Naive thymus-derived CD4-positive, alpha-beta T cell (primary cell): ENCODE data around the gene KCNJ12. TPM values are rescaled to one million over a fixed set of nuclear protein-coding genes. Genes with fewer than 3 reads are reported as not detected.
"Not testable (repeated sequence)": the region's sequence is repeated elsewhere in the genome, so short reads cannot be mapped to it uniquely, and the experiment has no call there.

ENCODE experiments used
- ATAC-seq: fragments of 150-1000 bp; cut with Tn5 transposase; 2 replicates; pipeline ENCODE4 v1.10.0; 2021; ENCODE audit warnings: mild to moderate bottlenecking, moderate library complexity
- CTCF ChIA-PET: fragments of 350-600 bp; sonication (Branson Sonifier 250); formaldehyde crosslinking; loops from one replicate; lab custom pipeline; 2021; ENCODE audit warnings: antibody characterized with exemption; lab: Charles Lee
- POLR2A ChIA-PET: fragments of 350-600 bp; sonication (Branson Sonifier 250); formaldehyde crosslinking; loops from one replicate; lab custom pipeline; 2021; ENCODE audit warnings: antibody characterized with exemption, inconsistent platforms; lab: Charles Lee
- DNase-seq, 9 donors: peaks; one replicate each; pipeline versions ENCODE4 v3.0.0 to v3.0.0-alpha.2; 2020 to 2022; ENCODE audit warnings: mixed read lengths in 1 of 9
- H3K27ac ChIP-seq: one replicate; pipeline ENCODE4 v1.7.0; 2013; ENCODE audit warnings: mild to moderate bottlenecking, low read depth, low read length, moderate library complexity
- H3K27me3 ChIP-seq, 2 donors: one replicate each; pipeline ENCODE4 v1.7.0; 2013; ENCODE audit warnings: low read length in 2 of 2, mild to moderate bottlenecking in 2 of 2, moderate library complexity in 2 of 2; ENCODE audit not compliant: control insufficient read depth in 2 of 2, insufficient read depth in 2 of 2
- H3K36me3 ChIP-seq, 3 experiments: 1 replicate in 2 of 3; 2 replicates in 1 of 3; pipeline ENCODE4 v1.7.0; 2013; ENCODE audit warnings: low read length in 3 of 3, mild to moderate bottlenecking in 3 of 3, moderate library complexity in 1 of 3; ENCODE audit not compliant: insufficient read depth in 3 of 3, control insufficient read depth in 2 of 3
- H3K4me1 ChIP-seq, 2 donors: one replicate each; pipeline ENCODE4 v1.7.0; 2013; ENCODE audit warnings: low read length in 2 of 2, mild to moderate bottlenecking in 2 of 2, moderate library complexity in 1 of 2; ENCODE audit not compliant: control insufficient read depth in 2 of 2, insufficient read depth in 2 of 2
- H3K4me3 ChIP-seq: 2 replicates; pipeline ENCODE4 v1.7.0; 2013; ENCODE audit warnings: mild to moderate bottlenecking, low read length
- H3K9me3 ChIP-seq, 3 experiments: 1 replicate in 2 of 3; 2 replicates in 1 of 3; pipeline ENCODE4 v1.7.0; 2013; ENCODE audit warnings: low read length in 3 of 3; ENCODE audit not compliant: control insufficient read depth in 2 of 3
- H3K27ac Mint-ChIP-seq, 9 donors: one replicate each; pipeline ENCODE4 v1.8.0; 2020 to 2022; ENCODE audit warnings: mixed read lengths in 9 of 9, mild to moderate bottlenecking in 8 of 9, moderate library complexity in 5 of 9, inconsistent platforms in 2 of 9
- H3K27me3 Mint-ChIP-seq, 5 donors: one replicate each; pipeline ENCODE4 v1.8.0; 2021 to 2022; ENCODE audit warnings: mixed read lengths in 5 of 5, mild to moderate bottlenecking in 1 of 5
- H3K36me3 Mint-ChIP-seq, 5 donors: one replicate each; pipeline ENCODE4 v1.8.0; 2020 to 2022; ENCODE audit warnings: mixed read lengths in 5 of 5, mild to moderate bottlenecking in 3 of 5, inconsistent platforms in 1 of 5
- H3K4me1 Mint-ChIP-seq, 7 donors: one replicate each; pipeline ENCODE4 v1.8.0; 2020 to 2022; ENCODE audit warnings: mixed read lengths in 7 of 7, mild to moderate bottlenecking in 3 of 7, inconsistent platforms in 1 of 7
- H3K4me3 Mint-ChIP-seq, 10 donors: one replicate each; pipeline ENCODE4 v1.8.0; 2020 to 2022; ENCODE audit warnings: mild to moderate bottlenecking in 10 of 10, mixed read lengths in 10 of 10, moderate library complexity in 6 of 10, inconsistent platforms in 2 of 10
- H3K9me3 Mint-ChIP-seq, 11 donors: one replicate each; pipeline ENCODE4 v1.8.0; 2020 to 2022; ENCODE audit warnings: mixed read lengths in 11 of 11, mild to moderate bottlenecking in 4 of 11, inconsistent platforms in 1 of 11, moderate library complexity in 1 of 11
- intact Hi-C, 2 donors: fragments of 100-400 bp; cut with micrococcal nuclease; formaldehyde crosslinking; loops; one replicate each; pipeline ENCODE4 v1.15.1; 2023
- polyA plus RNA-seq, 2 donors: library from polyadenylated mRNA; unstranded; fragments of 300-500 nt; fragmentation: Illumina TruSeq; gene quantifications; one replicate each; pipeline ENCODE4 v1.2.3, GENCODE V29; 2021
- total RNA-seq, 6 experiments: library from RNA in 5 of 6; stranded (reverse) in 5 of 6; gene quantifications; 1 replicate in 5 of 6; 2 replicates in 1 of 6; pipeline ENCODE4 v1.2.3 and lab custom pipeline; 2021 to 2026

KCNJ12 gene
- total and polyA plus RNA-seq, 7 experiments from 2014 or later, result 0.19 to 0.24 TPM; not detected in 5

- no peaks in the 10 kb centered on the region for H3K36me3 Mint-ChIP-seq
- no peaks in the 10 kb centered on the region for H3K36me3 ChIP-seq
- ChIA-PET POLR2A (no interaction called here), CTCF (no interaction called here)
- ATAC-seq, result no peak
- H3K9me3 Mint-ChIP-seq, result no peaks in the 10 kb centered on the region
- H3K9me3 ChIP-seq, result no peaks in the 10 kb centered on the region
- H3K4me3 ChIP-seq, result no peak overlapping the region
- intact Hi-C loops, result loop anchor here in 1 of 2 donors (10.0 kb wide), 1 partner anchor 130 kb away; no protein-coding TSS in a partner anchor
- H3K4me1 ChIP-seq, result peaks cover 0 to 6% of the 10 kb centered on the region in 2 donors
- H3K27me3 Mint-ChIP-seq, result peaks cover 8 to 40% (median 15%) of the 10 kb centered on the region in 5 donors
- no peak overlapping the region for H3K27ac ChIP-seq
- H3K4me3 Mint-ChIP-seq, result peak overlapping the region in 1 of 10 donors; percentile 20
- H3K27me3 ChIP-seq, result no peaks in the 10 kb centered on the region
- H3K4me1 Mint-ChIP-seq, result peaks cover 14 to 26% (median 17%) of the 10 kb centered on the region in 7 donors
- no peak for DNase-seq
- H3K27ac Mint-ChIP-seq, result no peak overlapping the region
These were observed 78.3 kb downstream of the KCNJ12 start for GRCh38 chr17:21454441-21454840.

DNA sequence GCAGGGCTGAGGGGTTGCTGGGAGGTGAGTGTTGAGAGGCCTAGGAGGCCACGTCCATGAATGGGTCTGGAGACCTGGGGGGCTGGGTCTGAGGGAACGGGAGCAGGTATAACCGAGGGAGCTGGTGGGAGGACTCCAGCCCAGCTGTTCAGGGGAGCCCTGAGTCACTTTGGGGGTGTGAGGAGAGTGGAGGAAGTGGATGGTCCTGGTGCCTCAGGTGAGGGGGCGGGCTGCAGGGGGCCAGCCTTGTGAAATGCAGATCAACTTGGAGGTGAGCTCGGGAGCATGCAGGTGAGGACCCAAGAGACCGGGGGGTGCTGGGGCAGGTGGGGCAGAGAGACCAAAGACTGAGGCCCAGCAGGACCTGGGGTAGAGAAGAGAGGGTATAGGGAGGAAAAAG lies 79.6 kb downstream of the KCNJ12 start:
- Mint-ChIP-seq H3K9me3 (no peaks in the 10 kb centered on the region), H3K27me3 (peaks cover 0 to 37% (median 4%) of the 10 kb centered on the region in 5 donors), H3K27ac (peak overlapping the region in 1 of 9 donors; percentile 78), H3K4me1 (peaks cover 14 to 26% (median 17%) of the 10 kb centered on the region in 7 donors), H3K36me3 (no peaks in the 10 kb centered on the region), H3K4me3 (no peak overlapping the region)
- Histone ChIP-seq H3K4me3 (no peak overlapping the region), H3K4me1 (peaks cover 0 to 6% of the 10 kb centered on the region in 2 donors), H3K36me3 (no peaks in the 10 kb centered on the region), H3K27ac (no peak overlapping the region), H3K9me3 (no peaks in the 10 kb centered on the region), H3K27me3 (no peaks in the 10 kb centered on the region)
- CTCF ChIA-PET, result no interaction called here
- no peak for DNase-seq
- POLR2A ChIA-PET, result no interaction called here
- intact Hi-C loops, result loop anchor here (2.0 to 10.0 kb wide), 4 partner anchors 37 to 337 kb away; partner anchors contain the start of gene MAP2K3 (in 1 of the 2)
- ATAC-seq, result no peak

DNA sequence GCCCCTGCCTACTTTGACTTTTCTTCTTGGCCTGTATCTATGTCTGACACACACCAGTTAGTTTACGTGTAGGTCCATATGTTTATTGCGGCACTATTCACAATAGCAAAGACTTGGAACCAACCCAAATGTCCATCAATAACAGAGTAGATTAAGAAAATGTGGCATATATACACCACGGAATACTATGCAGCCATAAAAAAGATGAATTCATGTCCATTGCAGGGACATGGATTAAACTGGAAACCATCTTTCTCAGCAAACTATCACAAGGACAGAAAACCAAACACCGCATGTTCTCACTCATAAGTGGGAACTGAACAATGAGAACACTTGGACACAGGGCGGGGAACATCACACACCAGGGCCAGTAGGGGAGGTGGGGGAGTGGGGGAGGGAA lies 80.3 kb downstream of the KCNJ12 start:
- DNase-seq, H3K36me3 ChIP-seq, H3K27ac ChIP-seq, H3K9me3 ChIP-seq, POLR2A ChIA-PET, H3K9me3 Mint-ChIP-seq, H3K27me3 ChIP-seq, H3K4me1 ChIP-seq, ATAC-seq, H3K4me3 ChIP-seq, H3K36me3 Mint-ChIP-seq: not testable (repeated sequence)
- H3K4me1 Mint-ChIP-seq, result peaks cover 14 to 26% (median 17%) of the 10 kb centered on the region in 7 donors
- peaks cover 0 to 37% (median 2%) of the 10 kb centered on the region in 5 donors for H3K27me3 Mint-ChIP-seq
- CTCF ChIA-PET, result interaction anchor here (0.6 to 2.0 kb wide), 4 partner anchors 14 to 243 kb away, joined by 3 to 33 read pairs (median 3); no protein-coding TSS in a partner anchor
- peak overlapping the region in 3 of 9 donors; percentile 21 to 79 (median 75) for H3K27ac Mint-ChIP-seq
- H3K4me3 Mint-ChIP-seq, result peak overlapping the region in 6 of 10 donors; percentile 14 to 41 (median 34)
- intact Hi-C loops, result loop anchor here (2.0 to 10.0 kb wide), 4 partner anchors 38 to 338 kb away; partner anchors contain the start of gene MAP2K3 (in 1 of the 2)

- peaks cover 10 to 25% (median 18%) of the 10 kb centered on the region in 7 donors for H3K4me1 Mint-ChIP-seq
- peaks cover 0 to 6% of the 10 kb centered on the region in 2 donors for H3K4me1 ChIP-seq
- peak overlapping the region; percentile 19 for H3K27ac ChIP-seq
- ATAC-seq (peak; percentile 97), DNase-seq (peak; percentile 85 to 97 (median 90))
- H3K27me3 Mint-ChIP-seq, result peaks cover 0 to 37% (median 0%) of the 10 kb centered on the region in 5 donors
- no peaks in the 10 kb centered on the region for H3K27me3 ChIP-seq
- H3K36me3 ChIP-seq, result no peaks in the 10 kb centered on the region
- intact Hi-C loops, result loop anchor here (1.0 to 10.0 kb wide), 10 partner anchors 39 to 414 kb away; partner anchors contain the start of genes MAP2K3 (in 2 of the 2), DHRS7B (in 1 of the 2) and USP22 (in 1 of the 2)
- no peaks in the 10 kb centered on the region for H3K9me3 ChIP-seq
- peak overlapping the region in 7 of 10 donors; percentile 27 to 71 (median 43) for H3K4me3 Mint-ChIP-seq
- H3K9me3 Mint-ChIP-seq, result no peaks in the 10 kb centered on the region
- peak overlapping the region in 7 of 9 donors; percentile 36 to 82 (median 73) for H3K27ac Mint-ChIP-seq
- H3K4me3 ChIP-seq, result no peak overlapping the region
- CTCF ChIA-PET, result interaction anchor here (0.6 to 2.0 kb wide), 6 partner anchors 13 to 338 kb away, joined by 3 to 33 read pairs (median 3); no protein-coding TSS in a partner anchor
- POLR2A ChIA-PET, result no interaction called here
- no peaks in the 10 kb centered on the region for H3K36me3 Mint-ChIP-seq
These were observed 81.2 kb downstream of the KCNJ12 start for GRCh38 chr17:21457051-21458026.

DNA sequence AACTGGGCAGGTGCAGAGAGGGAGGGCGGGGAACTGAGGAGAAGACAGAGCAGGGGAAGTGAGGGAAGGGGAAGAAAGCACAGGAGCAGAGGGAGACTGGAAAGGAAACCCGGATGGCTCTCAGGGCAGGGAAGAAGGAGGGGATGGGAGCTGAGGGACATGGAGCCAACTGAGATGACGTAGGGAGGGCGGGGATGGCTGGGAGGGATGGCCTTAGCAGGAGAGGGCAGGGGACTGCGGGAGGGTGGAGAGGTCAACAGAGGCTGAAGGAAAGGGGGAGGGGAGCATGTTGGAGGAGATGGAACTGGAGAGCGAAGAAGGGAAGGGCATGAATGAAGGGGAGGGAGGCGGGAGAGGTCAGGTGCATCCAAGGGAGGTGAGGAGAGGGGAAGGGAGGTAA lies 81.9 kb downstream of the KCNJ12 start:
- CTCF ChIA-PET, result interaction anchor here (1.4 to 2.0 kb wide), 2 partner anchors 54 to 245 kb away, joined by 3 to 33 read pairs; no protein-coding TSS in a partner anchor
- H3K27ac ChIP-seq, result no peak overlapping the region
- peaks cover 0 to 31% (median 4%) of the 10 kb centered on the region in 5 donors for H3K27me3 Mint-ChIP-seq
- no peaks in the 10 kb centered on the region for H3K9me3 Mint-ChIP-seq
- H3K4me1 ChIP-seq, result peaks cover 0 to 12% of the 10 kb centered on the region in 2 donors
- ATAC-seq, result no peak
- POLR2A ChIA-PET, result no interaction called here
- H3K27me3 ChIP-seq, result no peaks in the 10 kb centered on the region
- peak overlapping the region in 4 of 9 donors; percentile 21 to 36 (median 27) for H3K27ac Mint-ChIP-seq
- peaks cover 11 to 25% (median 16%) of the 10 kb centered on the region in 7 donors for H3K4me1 Mint-ChIP-seq
- intact Hi-C loops, result loop anchor here in 1 of 2 donors (10.0 kb wide), 1 partner anchor 133 kb away; no protein-coding TSS in a partner anchor
- DNase-seq, result no peak
- no peaks in the 10 kb centered on the region for H3K36me3 ChIP-seq
- H3K4me3 ChIP-seq, result no peak overlapping the region
- peak overlapping the region in 1 of 10 donors; percentile 45 for H3K4me3 Mint-ChIP-seq
- no peaks in the 10 kb centered on the region for H3K36me3 Mint-ChIP-seq
- no peaks in the 10 kb centered on the region for H3K9me3 ChIP-seq

DNA sequence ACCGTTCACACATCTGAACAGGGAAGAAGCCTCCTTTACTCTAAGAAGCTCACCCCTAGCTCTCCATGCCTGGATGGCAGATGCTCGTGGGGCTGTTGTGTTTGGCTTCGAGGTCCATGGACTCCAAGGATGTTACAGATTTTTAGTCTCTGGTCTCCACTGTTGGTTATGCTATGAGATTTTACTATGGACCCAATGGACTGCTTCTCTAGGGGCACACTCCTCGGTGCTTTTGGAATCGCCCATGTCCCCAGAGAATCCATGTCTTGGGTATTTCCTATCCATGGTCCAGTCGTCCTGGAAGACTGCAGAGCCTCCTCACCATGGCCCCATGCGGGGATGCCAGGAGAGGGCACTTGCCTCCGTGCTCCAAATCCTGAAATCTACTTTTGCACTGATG lies 83.4 kb downstream of the KCNJ12 start:
- CTCF ChIA-PET, result no interaction called here
- no peak for ATAC-seq
- H3K36me3 ChIP-seq, result no peaks in the 10 kb centered on the region
- POLR2A ChIA-PET, result no interaction called here
- no peaks in the 10 kb centered on the region for H3K9me3 ChIP-seq
- intact Hi-C loops, result loop anchor here in 1 of 2 donors (10.0 kb wide), 1 partner anchor 135 kb away; no protein-coding TSS in a partner anchor
- peak overlapping the region in 1 of 9 donors; percentile 5 for H3K27ac Mint-ChIP-seq
- no peaks in the 10 kb centered on the region for H3K9me3 Mint-ChIP-seq
- no peaks in the 10 kb centered on the region for H3K36me3 Mint-ChIP-seq
- H3K27ac ChIP-seq, result no peak overlapping the region
- peaks cover 0 to 36% (median 9%) of the 10 kb centered on the region in 5 donors for H3K27me3 Mint-ChIP-seq
- peaks cover 16 to 37% (median 27%) of the 10 kb centered on the region in 7 donors for H3K4me1 Mint-ChIP-seq
- no peak overlapping the region for H3K4me3 ChIP-seq
- no peaks in the 10 kb centered on the region for H3K27me3 ChIP-seq
- DNase-seq, result no peak
- H3K4me1 ChIP-seq, result peaks cover 0 to 14% of the 10 kb centered on the region in 2 donors
- H3K4me3 Mint-ChIP-seq, result no peak overlapping the region
